ENCODE measurements around the gene MICAL3. TPM values are rescaled to one million over a fixed set of nuclear protein-coding genes. Genes with fewer than 3 reads are reported as not detected.
"Not testable (repeated sequence)": the region's sequence is repeated elsewhere in the genome, so short reads cannot be mapped to it uniquely, and the experiment has no call there.

MICAL3 gene
- polyA plus RNA-seq, 1 donor from 2014 or later = 28.1 TPM

DNA sequence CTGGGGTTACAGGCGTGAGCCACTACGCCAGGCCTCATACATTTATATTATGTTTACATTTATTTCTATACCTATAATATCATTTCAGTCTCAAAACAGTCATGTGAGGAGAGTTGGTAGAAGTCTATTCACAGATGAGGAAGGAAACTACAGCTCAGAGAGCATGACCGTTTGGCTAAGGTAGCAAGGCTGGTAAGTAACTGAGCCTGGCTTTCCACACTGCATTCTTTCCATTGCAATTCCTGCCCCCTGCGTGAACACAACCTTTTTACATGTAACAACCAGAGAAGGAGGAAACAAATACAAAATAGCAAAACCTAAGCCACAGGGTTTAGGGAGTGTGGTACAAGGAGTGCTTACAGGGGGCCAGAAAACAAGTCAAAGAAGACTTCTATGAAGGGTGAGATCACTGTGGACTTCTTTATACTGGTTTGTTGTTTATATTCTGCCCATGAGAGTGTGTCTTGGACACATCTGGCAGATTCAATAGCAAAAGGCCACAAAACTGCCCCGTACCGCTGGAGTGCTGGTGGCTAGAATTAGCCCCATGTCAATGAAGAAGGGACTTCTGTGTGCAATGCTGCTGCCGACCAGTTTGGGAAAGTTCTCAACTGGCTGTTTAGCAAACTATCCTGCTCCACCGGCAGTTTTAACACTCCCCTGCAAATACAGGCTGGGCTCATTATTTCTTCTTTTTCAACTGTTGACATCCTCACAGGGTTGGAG lies 19.0 kb downstream of the MICAL3 start:
- no peak overlapping the region for H3K4me2 ChIP-seq (ENCODE audit: low read length)
- H4K20me1 ChIP-seq (ENCODE audit: insufficient read depth) = peaks cover 8% of the 10 kb centered on the region
- no peaks in the 10 kb centered on the region for H3K9me2 ChIP-seq (ENCODE audit: insufficient read depth, low read length)
- TF ChIP-seq RAD21 (conservative IDR thresholded peaks at IDR 0.05) (no peak), POLR2AphosphoS5 (IDR thresholded peaks at IDR 0.05) (no peak), TAF1 (IDR thresholded peaks at IDR 0.05; ENCODE audit: low read depth) (no peak), EP300 (conservative IDR thresholded peaks at IDR 0.05; ENCODE audit: poor library complexity, severe bottlenecking) (no peak), EZH2 (IDR thresholded peaks at IDR 0.05; ENCODE audit: borderline replicate concordance, insufficient read depth, low read length, poor library complexity, severe bottlenecking) (no peak), MXI1 (conservative IDR thresholded peaks at IDR 0.05; ENCODE audit: poor library complexity, severe bottlenecking) (no peak), SMC3 (conservative IDR thresholded peaks at IDR 0.05; ENCODE audit: poor library complexity) (no peak)
- TF ChIP-seq, protein P1, sequence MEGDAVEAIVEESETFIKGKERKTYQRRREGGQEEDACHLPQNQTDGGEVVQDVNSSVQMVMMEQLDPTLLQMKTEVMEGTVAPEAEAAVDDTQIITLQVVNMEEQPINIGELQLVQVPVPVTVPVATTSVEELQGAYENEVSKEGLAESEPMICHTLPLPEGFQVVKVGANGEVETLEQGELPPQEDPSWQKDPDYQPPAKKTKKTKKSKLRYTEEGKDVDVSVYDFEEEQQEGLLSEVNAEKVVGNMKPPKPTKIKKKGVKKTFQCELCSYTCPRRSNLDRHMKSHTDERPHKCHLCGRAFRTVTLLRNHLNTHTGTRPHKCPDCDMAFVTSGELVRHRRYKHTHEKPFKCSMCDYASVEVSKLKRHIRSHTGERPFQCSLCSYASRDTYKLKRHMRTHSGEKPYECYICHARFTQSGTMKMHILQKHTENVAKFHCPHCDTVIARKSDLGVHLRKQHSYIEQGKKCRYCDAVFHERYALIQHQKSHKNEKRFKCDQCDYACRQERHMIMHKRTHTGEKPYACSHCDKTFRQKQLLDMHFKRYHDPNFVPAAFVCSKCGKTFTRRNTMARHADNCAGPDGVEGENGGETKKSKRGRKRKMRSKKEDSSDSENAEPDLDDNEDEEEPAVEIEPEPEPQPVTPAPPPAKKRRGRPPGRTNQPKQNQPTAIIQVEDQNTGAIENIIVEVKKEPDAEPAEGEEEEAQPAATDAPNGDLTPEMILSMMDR (IDR thresholded peaks at IDR 0.05; ENCODE audit: poor library complexity, severe bottlenecking) = no peak
- TF ChIP-seq, protein P2, sequence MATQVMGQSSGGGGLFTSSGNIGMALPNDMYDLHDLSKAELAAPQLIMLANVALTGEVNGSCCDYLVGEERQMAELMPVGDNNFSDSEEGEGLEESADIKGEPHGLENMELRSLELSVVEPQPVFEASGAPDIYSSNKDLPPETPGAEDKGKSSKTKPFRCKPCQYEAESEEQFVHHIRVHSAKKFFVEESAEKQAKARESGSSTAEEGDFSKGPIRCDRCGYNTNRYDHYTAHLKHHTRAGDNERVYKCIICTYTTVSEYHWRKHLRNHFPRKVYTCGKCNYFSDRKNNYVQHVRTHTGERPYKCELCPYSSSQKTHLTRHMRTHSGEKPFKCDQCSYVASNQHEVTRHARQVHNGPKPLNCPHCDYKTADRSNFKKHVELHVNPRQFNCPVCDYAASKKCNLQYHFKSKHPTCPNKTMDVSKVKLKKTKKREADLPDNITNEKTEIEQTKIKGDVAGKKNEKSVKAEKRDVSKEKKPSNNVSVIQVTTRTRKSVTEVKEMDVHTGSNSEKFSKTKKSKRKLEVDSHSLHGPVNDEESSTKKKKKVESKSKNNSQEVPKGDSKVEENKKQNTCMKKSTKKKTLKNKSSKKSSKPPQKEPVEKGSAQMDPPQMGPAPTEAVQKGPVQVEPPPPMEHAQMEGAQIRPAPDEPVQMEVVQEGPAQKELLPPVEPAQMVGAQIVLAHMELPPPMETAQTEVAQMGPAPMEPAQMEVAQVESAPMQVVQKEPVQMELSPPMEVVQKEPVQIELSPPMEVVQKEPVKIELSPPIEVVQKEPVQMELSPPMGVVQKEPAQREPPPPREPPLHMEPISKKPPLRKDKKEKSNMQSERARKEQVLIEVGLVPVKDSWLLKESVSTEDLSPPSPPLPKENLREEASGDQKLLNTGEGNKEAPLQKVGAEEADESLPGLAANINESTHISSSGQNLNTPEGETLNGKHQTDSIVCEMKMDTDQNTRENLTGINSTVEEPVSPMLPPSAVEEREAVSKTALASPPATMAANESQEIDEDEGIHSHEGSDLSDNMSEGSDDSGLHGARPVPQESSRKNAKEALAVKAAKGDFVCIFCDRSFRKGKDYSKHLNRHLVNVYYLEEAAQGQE (IDR thresholded peaks at IDR 0.05; ENCODE audit: borderline replicate concordance) = no peak
- H2AFZ ChIP-seq (ENCODE audit: low read depth, low read length) = no peak overlapping the region
- no peaks in the 10 kb centered on the region for H3K9me3 ChIP-seq (ENCODE audit: low read length)
- peaks cover 3% of the 10 kb centered on the region for H3K79me2 ChIP-seq (replicated peaks; ENCODE audit: insufficient read depth, low read length)
- no peaks in the 10 kb centered on the region for H3F3A ChIP-seq (ENCODE audit: insufficient read depth, low read length, poor library complexity, severe bottlenecking)
- H3K27ac ChIP-seq (ENCODE audit: low read length) = no peak overlapping the region
- no peaks in the 10 kb centered on the region for H3K36me3 ChIP-seq (ENCODE audit: insufficient read depth, low read length)
- H3K4me3 ChIP-seq (ENCODE audit: low read length) = no peak overlapping the region
- H3K9ac ChIP-seq (ENCODE audit: low read length) = no peak overlapping the region
- H3K27me3 ChIP-seq (ENCODE audit: insufficient read depth, low read depth, low read length) = no peaks in the 10 kb centered on the region

DNA sequence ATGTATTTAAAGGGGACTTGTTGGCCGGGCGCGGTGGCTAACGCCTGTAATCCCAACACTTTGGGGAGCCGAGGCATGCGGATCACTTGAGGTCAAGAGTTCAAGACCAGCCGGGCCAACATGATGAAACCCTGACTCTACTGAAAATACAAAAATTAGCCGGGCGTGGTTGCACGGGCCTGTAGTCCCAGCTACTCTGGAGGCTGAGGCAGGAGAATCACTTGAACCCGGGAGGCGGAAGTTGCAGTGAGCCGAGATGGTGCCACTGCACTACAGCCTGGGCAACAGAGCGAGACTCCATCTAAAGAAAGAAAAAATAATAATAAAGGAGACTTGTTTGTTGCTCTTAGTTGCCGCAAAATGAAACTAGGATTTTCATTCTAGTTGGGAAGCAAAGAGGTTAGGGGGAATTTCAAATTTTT lies 22.5 kb downstream of the MICAL3 start:
- H3K36me3 ChIP-seq (ENCODE audit: insufficient read depth, low read length); H3K27me3 ChIP-seq (ENCODE audit: insufficient read depth, low read depth, low read length); H3K9ac ChIP-seq (ENCODE audit: low read length); H2AFZ ChIP-seq (ENCODE audit: low read depth, low read length); H3K4me2 ChIP-seq (ENCODE audit: low read length); H3K9me2 ChIP-seq (ENCODE audit: insufficient read depth, low read length); H3F3A ChIP-seq (ENCODE audit: insufficient read depth, low read length, poor library complexity, severe bottlenecking); H4K20me1 ChIP-seq (ENCODE audit: insufficient read depth); H3K9me3 ChIP-seq (ENCODE audit: low read length): not testable (repeated sequence)
- Histone ChIP-seq H3K79me2 (replicated peaks; ENCODE audit: insufficient read depth, low read length) (peaks cover 27% of the 10 kb centered on the region), H3K27ac (ENCODE audit: low read length) (peak overlapping the region; percentile 88), H3K4me3 (ENCODE audit: low read length) (peak overlapping the region; percentile 88)

Measured in neural cell (in vitro differentiated cells).